GM23338 (cell line): Measurements from ENCODE around the gene CANX.

Source experiments
- EZH2 ChIP-seq: fragments of 200-600 bp; sonication (generic); IDR thresholded peaks from one replicate; pipeline ENCODE4 v1.8.0; 2017; ENCODE audit warnings: antibody characterized with exemption, mild to moderate bottlenecking, low read depth; ENCODE audit not compliant: unreplicated experiment
- EZH2phosphoT487 ChIP-seq: fragments of 200-600 bp; sonication (generic); IDR thresholded peaks from one replicate; pipeline ENCODE4 v1.8.1; 2018; ENCODE audit warnings: antibody characterized with exemption; ENCODE audit not compliant: unreplicated experiment
- TF ChIP-seq, protein P1 (sequence below): IDR thresholded peaks from one replicate; pipeline ENCODE4 v1.6.1; 2018; ENCODE audit warnings: antibody characterized with exemption; ENCODE audit not compliant: unreplicated experiment
- TF ChIP-seq, protein P2 (sequence below), 2 experiments: fragments of 200-600 bp in 1 of 2; sonication (generic) in 1 of 2; conservative IDR thresholded peaks; 2 replicates each; pipeline versions ENCODE4 v1.5.1 to v1.6.1; 2016 to 2017; ENCODE audit warnings: antibody characterized with exemption in 2 of 2, low read depth in 2 of 2, mild to moderate bottlenecking in 2 of 2, moderate library complexity in 1 of 2

- no peak for TF ChIP-seq EZH2phosphoT487
- TF ChIP-seq, protein P1, sequence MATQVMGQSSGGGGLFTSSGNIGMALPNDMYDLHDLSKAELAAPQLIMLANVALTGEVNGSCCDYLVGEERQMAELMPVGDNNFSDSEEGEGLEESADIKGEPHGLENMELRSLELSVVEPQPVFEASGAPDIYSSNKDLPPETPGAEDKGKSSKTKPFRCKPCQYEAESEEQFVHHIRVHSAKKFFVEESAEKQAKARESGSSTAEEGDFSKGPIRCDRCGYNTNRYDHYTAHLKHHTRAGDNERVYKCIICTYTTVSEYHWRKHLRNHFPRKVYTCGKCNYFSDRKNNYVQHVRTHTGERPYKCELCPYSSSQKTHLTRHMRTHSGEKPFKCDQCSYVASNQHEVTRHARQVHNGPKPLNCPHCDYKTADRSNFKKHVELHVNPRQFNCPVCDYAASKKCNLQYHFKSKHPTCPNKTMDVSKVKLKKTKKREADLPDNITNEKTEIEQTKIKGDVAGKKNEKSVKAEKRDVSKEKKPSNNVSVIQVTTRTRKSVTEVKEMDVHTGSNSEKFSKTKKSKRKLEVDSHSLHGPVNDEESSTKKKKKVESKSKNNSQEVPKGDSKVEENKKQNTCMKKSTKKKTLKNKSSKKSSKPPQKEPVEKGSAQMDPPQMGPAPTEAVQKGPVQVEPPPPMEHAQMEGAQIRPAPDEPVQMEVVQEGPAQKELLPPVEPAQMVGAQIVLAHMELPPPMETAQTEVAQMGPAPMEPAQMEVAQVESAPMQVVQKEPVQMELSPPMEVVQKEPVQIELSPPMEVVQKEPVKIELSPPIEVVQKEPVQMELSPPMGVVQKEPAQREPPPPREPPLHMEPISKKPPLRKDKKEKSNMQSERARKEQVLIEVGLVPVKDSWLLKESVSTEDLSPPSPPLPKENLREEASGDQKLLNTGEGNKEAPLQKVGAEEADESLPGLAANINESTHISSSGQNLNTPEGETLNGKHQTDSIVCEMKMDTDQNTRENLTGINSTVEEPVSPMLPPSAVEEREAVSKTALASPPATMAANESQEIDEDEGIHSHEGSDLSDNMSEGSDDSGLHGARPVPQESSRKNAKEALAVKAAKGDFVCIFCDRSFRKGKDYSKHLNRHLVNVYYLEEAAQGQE = no peak
- TF ChIP-seq EZH2 = no peak
- TF ChIP-seq, protein P2, sequence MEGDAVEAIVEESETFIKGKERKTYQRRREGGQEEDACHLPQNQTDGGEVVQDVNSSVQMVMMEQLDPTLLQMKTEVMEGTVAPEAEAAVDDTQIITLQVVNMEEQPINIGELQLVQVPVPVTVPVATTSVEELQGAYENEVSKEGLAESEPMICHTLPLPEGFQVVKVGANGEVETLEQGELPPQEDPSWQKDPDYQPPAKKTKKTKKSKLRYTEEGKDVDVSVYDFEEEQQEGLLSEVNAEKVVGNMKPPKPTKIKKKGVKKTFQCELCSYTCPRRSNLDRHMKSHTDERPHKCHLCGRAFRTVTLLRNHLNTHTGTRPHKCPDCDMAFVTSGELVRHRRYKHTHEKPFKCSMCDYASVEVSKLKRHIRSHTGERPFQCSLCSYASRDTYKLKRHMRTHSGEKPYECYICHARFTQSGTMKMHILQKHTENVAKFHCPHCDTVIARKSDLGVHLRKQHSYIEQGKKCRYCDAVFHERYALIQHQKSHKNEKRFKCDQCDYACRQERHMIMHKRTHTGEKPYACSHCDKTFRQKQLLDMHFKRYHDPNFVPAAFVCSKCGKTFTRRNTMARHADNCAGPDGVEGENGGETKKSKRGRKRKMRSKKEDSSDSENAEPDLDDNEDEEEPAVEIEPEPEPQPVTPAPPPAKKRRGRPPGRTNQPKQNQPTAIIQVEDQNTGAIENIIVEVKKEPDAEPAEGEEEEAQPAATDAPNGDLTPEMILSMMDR (conservative IDR thresholded peaks at IDR 0.05; ENCODE audit: low read depth in 2 of 2) = no peak
Measured at GRCh38 chr5:179731791-179732411, 33.1 kb downstream of the CANX start.
